Activated naive CD4-positive, alpha-beta T cell treated with anti-CD3 and anti-CD28 coated beads for 36 hours (primary cell): ENCODE results near the gene FOLR2. TPM values are rescaled to one million over a fixed set of nuclear protein-coding genes. Genes with fewer than 3 reads are reported as not detected.

Experiments used
- CTCF ChIA-PET: fragments of 350-600 bp; sonication (Branson Sonifier 250); formaldehyde crosslinking; loops from one replicate; lab custom pipeline; 2021; ENCODE audit warnings: antibody characterized with exemption; lab: Charles Lee
- DNase-seq: peaks from one replicate; pipeline ENCODE4 v3.0.0-alpha.2; 2020
- H3K27ac Mint-ChIP-seq: one replicate; pipeline ENCODE4 v1.8.0; 2021; ENCODE audit warnings: mild to moderate bottlenecking, mixed read lengths
- H3K27me3 Mint-ChIP-seq: one replicate; pipeline ENCODE4 v1.8.0; 2021; ENCODE audit warnings: low read depth, mixed read lengths
- H3K36me3 Mint-ChIP-seq: one replicate; pipeline ENCODE4 v1.8.0; 2021; ENCODE audit warnings: low read depth, mixed read lengths
- H3K4me1 Mint-ChIP-seq: one replicate; pipeline ENCODE4 v1.8.0; 2021; ENCODE audit warnings: low read depth, mixed read lengths
- H3K4me3 Mint-ChIP-seq: one replicate; pipeline ENCODE4 v1.8.0; 2021; ENCODE audit warnings: mild to moderate bottlenecking, moderate library complexity, mixed read lengths
- H3K9me3 Mint-ChIP-seq: one replicate; pipeline ENCODE4 v1.8.0; 2021; ENCODE audit warnings: mixed read lengths
- intact Hi-C: fragments of 100-400 bp; cut with micrococcal nuclease; formaldehyde crosslinking; loops from one replicate; pipeline ENCODE4 v1.15.1; 2023
- total RNA-seq, 2 experiments: library from RNA; stranded (reverse); gene quantifications; one replicate each; pipeline ENCODE4 v1.2.3, GENCODE V29; 2021

FOLR2 gene
- total RNA-seq, 2 experiments from 2014 or later = not detected

GRCh38 chr11:72233773-72234513, 17.3 kb downstream of the FOLR2 start:
- H3K4me3 Mint-ChIP-seq = no peak overlapping the region
- H3K36me3 Mint-ChIP-seq = peaks cover 13% of the 10 kb centered on the region
- H3K9me3 Mint-ChIP-seq = no peaks in the 10 kb centered on the region
- CTCF ChIA-PET = interaction anchor here (1.6 kb wide), 1 partner anchor 36 kb away, joined by 4 read pairs; no protein-coding TSS in a partner anchor
- DNase-seq = no peak
- intact Hi-C loops = no loop called here
- no peak overlapping the region for H3K27ac Mint-ChIP-seq
- H3K27me3 Mint-ChIP-seq = peaks cover 2% of the 10 kb centered on the region
- no peaks in the 10 kb centered on the region for H3K4me1 Mint-ChIP-seq

DNA sequence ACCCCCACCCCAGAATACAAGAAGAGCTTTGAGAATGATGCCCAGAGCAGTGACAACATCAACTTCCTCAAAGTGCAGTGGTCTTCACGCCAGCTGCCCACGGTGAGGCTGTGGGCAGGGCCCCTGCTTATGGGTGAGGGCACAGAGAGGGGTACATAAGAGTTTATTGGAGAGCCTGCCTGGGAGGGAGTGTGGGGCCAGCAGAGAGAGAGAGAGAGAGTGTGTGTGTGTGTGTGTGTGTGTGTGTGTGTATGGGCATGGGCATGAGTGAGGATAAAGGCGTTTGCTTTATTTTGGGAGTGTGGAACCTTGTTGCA, 17.9 kb downstream of the FOLR2 start:
- peaks cover 3% of the 10 kb centered on the region for H3K4me1 Mint-ChIP-seq
- peaks cover 8% of the 10 kb centered on the region for H3K36me3 Mint-ChIP-seq
- H3K27me3 Mint-ChIP-seq = peaks cover 8% of the 10 kb centered on the region
- DNase-seq = no peak
- CTCF ChIA-PET = interaction anchor here (0.6 to 1.6 kb wide), 2 partner anchors 12 to 36 kb away, joined by 3 to 4 read pairs; no protein-coding TSS in a partner anchor
- intact Hi-C loops = no loop called here
- peak overlapping the region; percentile 8 for H3K27ac Mint-ChIP-seq
- no peak overlapping the region for H3K4me3 Mint-ChIP-seq
- H3K9me3 Mint-ChIP-seq = no peaks in the 10 kb centered on the region

DNA sequence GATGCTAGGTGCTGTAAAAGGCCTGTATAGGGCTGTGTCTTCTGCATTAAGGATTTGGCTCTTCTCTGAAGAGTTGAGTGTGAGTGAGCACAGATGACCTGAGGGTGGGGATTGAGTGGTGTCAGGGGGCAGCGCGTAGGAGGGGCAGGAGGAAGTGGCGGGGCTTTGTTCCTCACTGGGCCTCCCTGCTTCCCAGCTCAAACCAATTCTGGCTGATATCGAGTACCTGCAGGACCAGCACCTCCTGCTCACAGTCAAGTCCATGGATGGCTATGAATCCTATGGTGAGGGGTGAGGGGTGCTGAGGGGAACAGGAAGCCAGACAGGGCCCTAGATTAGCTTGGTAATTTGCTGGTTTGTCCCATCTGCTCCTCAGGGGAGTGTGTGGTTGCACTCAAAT, 18.3 kb downstream of the FOLR2 start:
- CTCF ChIA-PET = interaction anchor here (0.6 to 1.6 kb wide), 2 partner anchors 12 to 37 kb away, joined by 3 to 4 read pairs; no protein-coding TSS in a partner anchor
- Mint-ChIP-seq H3K9me3 (no peaks in the 10 kb centered on the region), H3K27ac (peak overlapping the region; percentile 8), H3K36me3 (peaks cover 7% of the 10 kb centered on the region), H3K27me3 (peaks cover 9% of the 10 kb centered on the region), H3K4me1 (peaks cover 3% of the 10 kb centered on the region), H3K4me3 (no peak overlapping the region)
- intact Hi-C loops = no loop called here
- no peak for DNase-seq

GRCh38 chr11:72235351-72236057, 18.9 kb downstream of the FOLR2 start:
- Mint-ChIP-seq H3K27me3 (peaks cover 12% of the 10 kb centered on the region), H3K9me3 (no peaks in the 10 kb centered on the region), H3K27ac (no peak overlapping the region), H3K36me3 (peaks cover 7% of the 10 kb centered on the region), H3K4me3 (no peak overlapping the region), H3K4me1 (peaks cover 7% of the 10 kb centered on the region)
- intact Hi-C loops = no loop called here
- no peak for DNase-seq
- CTCF ChIA-PET = interaction anchor here (0.6 to 1.6 kb wide), 4 partner anchors 13 to 128 kb away, joined by 3 to 4 read pairs (median 3); no protein-coding TSS in a partner anchor

DNA sequence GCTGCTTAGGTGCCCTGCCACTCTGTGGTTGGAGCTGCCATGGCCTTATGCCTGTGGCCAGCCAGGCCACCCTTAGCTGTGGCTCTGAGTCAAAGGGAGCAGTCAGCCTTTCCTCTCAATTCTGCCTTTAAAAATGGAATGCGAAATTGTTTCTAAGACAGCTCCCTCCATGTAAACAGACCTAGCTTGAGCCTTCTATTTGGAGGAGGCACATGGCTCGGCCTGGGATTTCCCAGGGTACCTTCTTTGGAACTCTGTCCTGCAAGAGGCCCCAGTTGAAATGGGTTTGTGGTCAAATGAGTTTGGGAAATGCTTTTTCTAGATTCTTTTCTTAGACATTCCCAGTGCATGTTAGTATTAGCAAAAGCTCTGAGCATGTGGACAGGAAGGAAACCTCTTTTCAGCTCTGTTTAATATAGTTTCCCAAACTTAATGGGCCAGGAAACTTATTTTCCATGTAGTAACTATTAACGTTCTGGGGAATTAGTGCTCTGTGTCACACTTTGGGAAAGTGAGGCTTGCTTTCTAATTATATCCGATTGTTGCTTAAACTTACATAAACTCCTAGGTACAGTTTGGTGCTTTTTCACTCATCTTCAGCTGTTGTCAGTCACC, 19.6 kb downstream of the FOLR2 start:
- CTCF ChIA-PET = interaction anchor here (0.8 to 1.2 kb wide), 4 partner anchors 24 to 127 kb away, joined by 3 read pairs; no protein-coding TSS in a partner anchor
- no peak for DNase-seq
- H3K4me3 Mint-ChIP-seq = no peak overlapping the region
- peaks cover 7% of the 10 kb centered on the region for H3K36me3 Mint-ChIP-seq
- no peak overlapping the region for H3K27ac Mint-ChIP-seq
- H3K4me1 Mint-ChIP-seq = peaks cover 12% of the 10 kb centered on the region
- H3K27me3 Mint-ChIP-seq = peaks cover 19% of the 10 kb centered on the region
- no peaks in the 10 kb centered on the region for H3K9me3 Mint-ChIP-seq
- intact Hi-C loops = no loop called here

- peaks cover 24% of the 10 kb centered on the region for H3K27me3 Mint-ChIP-seq
- no peak overlapping the region for H3K4me3 Mint-ChIP-seq
- peaks cover 7% of the 10 kb centered on the region for H3K36me3 Mint-ChIP-seq
- H3K27ac Mint-ChIP-seq = no peak overlapping the region
- no peaks in the 10 kb centered on the region for H3K9me3 Mint-ChIP-seq
- no peak for DNase-seq
- CTCF ChIA-PET = interaction anchor here (0.8 to 1.8 kb wide), 3 partner anchors 9 to 25 kb away, joined by 3 to 4 read pairs (median 3); no protein-coding TSS in a partner anchor
- intact Hi-C loops = no loop called here
- H3K4me1 Mint-ChIP-seq = peaks cover 12% of the 10 kb centered on the region
Measured at GRCh38 chr11:72236774-72237111, 20.1 kb downstream of the FOLR2 start.

- H3K36me3 Mint-ChIP-seq = peaks cover 5% of the 10 kb centered on the region
- H3K9me3 Mint-ChIP-seq = no peaks in the 10 kb centered on the region
- H3K4me3 Mint-ChIP-seq = no peak overlapping the region
- intact Hi-C loops = no loop called here
- DNase-seq = no peak
- H3K27me3 Mint-ChIP-seq = peaks cover 29% of the 10 kb centered on the region
- no peak overlapping the region for H3K27ac Mint-ChIP-seq
- CTCF ChIA-PET = interaction anchor here (0.8 to 1.8 kb wide), 8 partner anchors 9 to 194 kb away, joined by 3 to 9 read pairs (median 3); no protein-coding TSS in a partner anchor
- H3K4me1 Mint-ChIP-seq = peaks cover 12% of the 10 kb centered on the region
Measured at GRCh38 chr11:72237112-72237931, 20.7 kb downstream of the FOLR2 start.

- peaks cover 36% of the 10 kb centered on the region for H3K27me3 Mint-ChIP-seq
Measured at GRCh38 chr11:72238040-72238450, 21.5 kb downstream of the FOLR2 start.

DNA sequence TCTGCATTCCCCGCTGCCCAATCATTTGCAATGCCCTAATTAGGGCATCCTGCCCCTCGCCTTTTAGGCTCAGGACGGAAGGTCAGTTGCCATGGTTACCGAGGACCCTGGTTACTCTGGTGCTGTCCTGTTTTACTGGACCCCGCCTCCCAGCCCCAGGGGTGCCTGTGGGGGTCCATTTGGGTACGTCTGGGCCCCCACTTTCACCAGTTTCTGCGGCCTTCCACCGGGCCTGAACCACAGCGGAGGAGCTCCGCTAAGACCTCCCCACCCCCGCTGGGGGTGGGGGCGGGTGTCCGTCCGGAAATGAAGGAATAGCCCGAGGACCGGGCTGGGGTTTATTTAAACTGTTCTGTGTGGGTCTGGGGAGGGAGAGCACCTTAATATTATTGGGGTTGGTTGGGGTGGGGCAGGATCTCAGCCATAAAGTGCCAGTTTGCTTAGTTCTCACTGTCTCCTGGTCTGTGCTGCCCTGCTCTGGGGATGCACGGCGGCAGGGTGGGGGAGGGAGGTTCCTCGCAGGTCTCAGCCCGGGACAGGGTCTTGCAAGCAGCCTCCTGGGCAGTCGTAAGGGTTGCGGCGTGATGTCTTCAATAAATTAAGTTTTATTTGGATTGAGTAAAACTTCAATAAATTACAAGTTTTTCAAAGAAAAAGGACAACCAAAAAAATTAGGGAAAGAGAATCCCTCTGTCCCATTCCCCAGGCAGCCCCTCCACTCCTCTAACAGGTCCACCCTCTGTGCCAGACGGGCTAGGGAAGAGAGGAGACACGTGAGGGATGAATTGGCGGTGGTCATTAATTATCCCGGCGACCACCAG, 22.1 kb downstream of the FOLR2 start:
- CTCF ChIA-PET = interaction anchor here (0.5 to 1.8 kb wide), 11 partner anchors 9 to 373 kb away, joined by 3 to 9 read pairs (median 3); no protein-coding TSS in a partner anchor
- intact Hi-C loops = loop anchor here (2.0 kb wide), 1 partner anchor 14 kb away; the partner anchor contains the start of gene INPPL1
- Mint-ChIP-seq H3K9me3 (no peaks in the 10 kb centered on the region), H3K4me3 (no peak overlapping the region), H3K27ac (no peak overlapping the region), H3K27me3 (peaks cover 41% of the 10 kb centered on the region), H3K36me3 (peaks cover 5% of the 10 kb centered on the region), H3K4me1 (peaks cover 16% of the 10 kb centered on the region)
- DNase-seq = no peak

More at GRCh38 chr11:72238040-72238450, 21.5 kb downstream of the FOLR2 start:
- H3K4me1 Mint-ChIP-seq = peaks cover 12% of the 10 kb centered on the region
- no peak overlapping the region for H3K4me3 Mint-ChIP-seq
- intact Hi-C loops = loop anchor here (2.0 kb wide), 1 partner anchor 13 kb away; the partner anchor contains the start of gene INPPL1
- CTCF ChIA-PET = interaction anchor here (0.5 to 1.8 kb wide), 10 partner anchors 10 to 206 kb away, joined by 3 to 9 read pairs (median 3); no protein-coding TSS in a partner anchor
- no peaks in the 10 kb centered on the region for H3K9me3 Mint-ChIP-seq
- peaks cover 5% of the 10 kb centered on the region for H3K36me3 Mint-ChIP-seq
- peak; percentile 66 for DNase-seq
- H3K27ac Mint-ChIP-seq = no peak overlapping the region

- H3K27ac Mint-ChIP-seq = no peak overlapping the region
- CTCF ChIA-PET = no interaction called here
- H3K4me1 Mint-ChIP-seq = peaks cover 16% of the 10 kb centered on the region
- peak overlapping the region; percentile 28 for H3K4me3 Mint-ChIP-seq
- H3K27me3 Mint-ChIP-seq = peaks cover 41% of the 10 kb centered on the region
- H3K36me3 Mint-ChIP-seq = peaks cover 2% of the 10 kb centered on the region
- H3K9me3 Mint-ChIP-seq = no peaks in the 10 kb centered on the region
- intact Hi-C loops = loop anchor here (2.0 kb wide), 1 partner anchor 15 kb away; the partner anchor contains the start of gene INPPL1
- no peak for DNase-seq
Measured at GRCh38 chr11:72239313-72239848, 22.8 kb downstream of the FOLR2 start.
